GM12878 (cell line): ENCODE results near the gene REL. TPM values are rescaled to one million over a fixed set of nuclear protein-coding genes. Genes with fewer than 3 reads are reported as not detected.

Source experiments
- ATAC-seq: fragments of 200-7000 bp; cut with Tn5 transposase; 3 replicates; pipeline ENCODE4 v1.9.1; 2020; ENCODE audit warnings: mild to moderate bottlenecking, moderate library complexity
- BruUV-seq: library from RNA; stranded (reverse); fragments of 400-500 nt; replicated peaks from 2 replicates; lab custom pipeline; 2021; lab: Mats Ljungman, UMichigan
- CTCF ChIA-PET: fragments of 300-600 bp; sonication (Branson Sonifier 250); formaldehyde crosslinking; extraction: SDS; loops from one replicate; lab custom pipeline; 2021; ENCODE audit warnings: inconsistent platforms; lab: Yijun Ruan, JAX
- POLR2A ChIA-PET: fragments of 350-600 bp; formaldehyde crosslinking; extraction: SDS; loops from one replicate; lab custom pipeline; 2021; ENCODE audit warnings: inconsistent platforms; lab: Charles Lee
- RAD21 ChIA-PET: fragments of 300-600 bp; sonication (Branson Sonifier 250); formaldehyde crosslinking; loops from one replicate; lab custom pipeline; 2023; ENCODE audit warnings: antibody characterized with exemption; ENCODE audit not compliant: unreplicated experiment; lab: Charles Lee
- SMC1A ChIA-PET: fragments of 300-600 bp; sonication (Branson Sonifier 250); formaldehyde crosslinking; loops from one replicate; lab custom pipeline; 2023; ENCODE audit not compliant: unreplicated experiment, uncharacterized antibody; lab: Charles Lee
- DNase-seq: peaks from one replicate; pipeline ENCODE4 v3.0.0-alpha.2; 2011; ENCODE audit warnings: low read depth, low spot score
- FAIRE-seq: peaks from 3 replicates; lab custom pipeline; 2011; peaks lifted over from hg19 to GRCh38; lab: Jason Lieb, UNC
- H2AFZ ChIP-seq: 2 replicates; pipeline ENCODE4 v1.6.0; 2011; ENCODE audit warnings: low read depth, low read length, control low read depth; ENCODE audit not compliant: control insufficient read depth
- H3K27ac ChIP-seq: 2 replicates; pipeline ENCODE4 v1.5.1; 2011; ENCODE audit warnings: control low read depth; ENCODE audit not compliant: control insufficient read depth, insufficient read depth
- H3K27me3 ChIP-seq, 2 experiments: replicated peaks in 1 of 2; 2 replicates each; pipeline versions ENCODE4 v1.6.0 to v1.6.1; 2011; ENCODE audit warnings: low read length in 1 of 2; ENCODE audit not compliant: control insufficient read depth in 2 of 2, insufficient read depth in 2 of 2
- H3K36me3 ChIP-seq, 2 experiments: 2 replicates each; pipeline ENCODE4 v1.5.1; 2011; ENCODE audit warnings: low read length in 1 of 2; ENCODE audit not compliant: control insufficient read depth in 2 of 2, insufficient read depth in 2 of 2
- H3K4me1 ChIP-seq: 2 replicates; pipeline ENCODE4 v1.6.1; 2011; ENCODE audit warnings: mild to moderate bottlenecking, low read length, moderate library complexity, mixed read lengths; ENCODE audit not compliant: control insufficient read depth, insufficient read depth
- H3K4me2 ChIP-seq: 2 replicates; pipeline ENCODE4 v1.6.0; 2011; ENCODE audit warnings: control low read depth; ENCODE audit not compliant: control insufficient read depth, insufficient read depth
- H3K4me3 ChIP-seq: fragments of 200-600 bp; sonication (generic); 2 replicates; pipeline ENCODE4 v1.5.1; 2016
- H3K79me2 ChIP-seq: 2 replicates; pipeline ENCODE4 v1.6.0; 2011; ENCODE audit warnings: low read length; ENCODE audit not compliant: control insufficient read depth, insufficient read depth
- H3K9ac ChIP-seq: 2 replicates; pipeline ENCODE4 v1.8.0; 2011; ENCODE audit warnings: low read length, control low read depth, mixed read lengths; ENCODE audit not compliant: control insufficient read depth, insufficient read depth
- H3K9me3 ChIP-seq: replicated peaks from 3 replicates; pipeline ENCODE4 v1.5.1; 2011; ENCODE audit warnings: mild to moderate bottlenecking, low read length; ENCODE audit not compliant: control insufficient read depth, insufficient read depth
- H4K20me1 ChIP-seq: 2 replicates; pipeline ENCODE4 v1.6.0; 2011; ENCODE audit not compliant: control insufficient read depth, insufficient read depth
- CEBPB ChIP-seq, 2 experiments: fragments of 150-350 bp in 1 of 2; IDR thresholded peaks; 2 replicates each; pipeline ENCODE4 v1.6.1; 2012 to 2014; ENCODE audit warnings: low read depth in 2 of 2, low read length in 2 of 2, borderline replicate concordance in 1 of 2, inconsistent platforms in 1 of 2
- EP300 ChIP-seq, 2 experiments: fragments of 150-350 bp in 1 of 2; IDR thresholded peaks; 2 replicates each; pipeline ENCODE4 v1.6.1; 2011 to 2012; ENCODE audit warnings: low read depth in 2 of 2, low read length in 2 of 2, borderline replicate concordance in 1 of 2, improper control_type of control experiment in 1 of 2, inconsistent platforms in 1 of 2; ENCODE audit not compliant: control insufficient read depth in 1 of 2
- IKZF2 ChIP-seq, 2 experiments: fragments of 450-650 bp; IDR thresholded peaks; 2 replicates each; pipeline ENCODE4 v1.6.1; 2017; ENCODE audit warnings: mild to moderate bottlenecking in 2 of 2, moderate library complexity in 2 of 2
- IRF4 ChIP-seq: IDR thresholded peaks from 2 replicates; pipeline ENCODE4 v1.6.1; 2011; ENCODE audit warnings: low read depth, low read length
- KDM1A ChIP-seq: fragments of 200-600 bp; sonication (generic); IDR thresholded peaks from 2 replicates; pipeline ENCODE4 v1.6.1; 2016; ENCODE audit warnings: borderline replicate concordance
- MEF2B ChIP-seq: fragments of 450-650 bp; IDR thresholded peaks from 2 replicates; pipeline ENCODE4 v1.6.1; 2018; ENCODE audit warnings: mild to moderate bottlenecking, moderate library complexity; ENCODE audit not compliant: partially characterized antibody, poor library complexity, severe bottlenecking
- MTA2 ChIP-seq: fragments of 450-650 bp; IDR thresholded peaks from 2 replicates; pipeline ENCODE4 v1.6.1; 2016; ENCODE audit warnings: low read depth, mild to moderate bottlenecking, moderate library complexity
- MTA3 ChIP-seq: IDR thresholded peaks from 2 replicates; pipeline ENCODE4 v1.6.1; 2012; ENCODE audit warnings: low read length, inconsistent platforms, borderline replicate concordance
- NFYB ChIP-seq: IDR thresholded peaks from 2 replicates; pipeline ENCODE4 v1.6.1; 2011; ENCODE audit warnings: low read depth, mild to moderate bottlenecking, low read length, improper control_type of control experiment, moderate library complexity; ENCODE audit not compliant: insufficient read depth
- PAX5 ChIP-seq: IDR thresholded peaks from 2 replicates; pipeline ENCODE4 v1.6.1; 2011; ENCODE audit warnings: low read depth, low read length, borderline replicate concordance
- SMAD5 ChIP-seq: IDR thresholded peaks from 2 replicates; pipeline ENCODE4 v1.6.1; 2016; ENCODE audit warnings: antibody characterized with exemption, low read depth
- SPI1 ChIP-seq: IDR thresholded peaks from 2 replicates; pipeline ENCODE4 v1.6.1; 2011; ENCODE audit warnings: low read depth, mild to moderate bottlenecking, low read length, moderate library complexity, borderline replicate concordance; ENCODE audit not compliant: insufficient read depth
- ZNF217 ChIP-seq: fragments of 450-650 bp; IDR thresholded peaks from 2 replicates; pipeline ENCODE4 v1.6.1; 2017; ENCODE audit warnings: antibody characterized with exemption, mild to moderate bottlenecking
- WGBS: methylation state at CpG from one replicate; pipeline ENCODE4 v1.1.6; 2016; ENCODE audit warnings: low lambda C conversion rate; ENCODE audit not compliant: insufficient replicate concordance, insufficient coverage; ENCODE audit errors: missing lambda C conversion rate; 5-methylcytosine and 5-hydroxymethylcytosine counted together
- in situ Hi-C: fragments of 300-500 bp; cut with MboI; formaldehyde crosslinking; loops from 9 replicates; pipeline ENCODE4 v1.14.3; 2018; ENCODE audit warnings: mixed read lengths
- intact Hi-C: fragments of 100-400 bp; cut with micrococcal nuclease; formaldehyde crosslinking; loops from one replicate; pipeline ENCODE4 v1.14.2; 2022; ENCODE audit not compliant: unreplicated experiment
- polyA plus RNA-seq, 11 experiments: library from polyadenylated mRNA; depleted of rRNA in 4 of 11; unstranded in 6 of 11; stranded (reverse) in 5 of 11; fragments of >200 nt; fragmentation: Nextera tagmentation in 4 of 11; fragmentation: Illumina TruSeq in 1 of 11; extraction: Ambion mirVana in 4 of 11; extraction: Trizol in 1 of 11; gene quantifications; 1 replicate in 1 of 11; 2 replicates in 10 of 11; pipeline versions ENCODE4 v1.2.1 to v1.2.3, GENCODE V29; 2011 to 2016; ENCODE audit warnings: inconsistent platforms in 2 of 11, missing spikeins in 2 of 11, low read depth in 1 of 11
- total RNA-seq, 4 experiments: library from RNA; depleted of rRNA in 3 of 4; stranded (reverse); fragments of >200 nt in 3 of 4; fragmentation: Illumina TruSeq in 1 of 4; extraction: Trizol in 1 of 4; gene quantifications; 2 replicates each; pipeline versions ENCODE4 v1.2.1 to v1.2.3, GENCODE V29; 2013 to 2021
- TF ChIP-seq, protein P1 (sequence below): fragments of 450-650 bp; IDR thresholded peaks from 2 replicates; pipeline ENCODE4 v1.6.1; 2016; ENCODE audit warnings: mild to moderate bottlenecking, moderate library complexity, borderline replicate concordance

The REL gene
- total and polyA plus RNA-seq, 10 of the 15 experiments (the other 5 are each of a cell fraction or from before 2014, with no cell fraction given) = 6.3 to 52.4 (median 26.6) TPM

DNA sequence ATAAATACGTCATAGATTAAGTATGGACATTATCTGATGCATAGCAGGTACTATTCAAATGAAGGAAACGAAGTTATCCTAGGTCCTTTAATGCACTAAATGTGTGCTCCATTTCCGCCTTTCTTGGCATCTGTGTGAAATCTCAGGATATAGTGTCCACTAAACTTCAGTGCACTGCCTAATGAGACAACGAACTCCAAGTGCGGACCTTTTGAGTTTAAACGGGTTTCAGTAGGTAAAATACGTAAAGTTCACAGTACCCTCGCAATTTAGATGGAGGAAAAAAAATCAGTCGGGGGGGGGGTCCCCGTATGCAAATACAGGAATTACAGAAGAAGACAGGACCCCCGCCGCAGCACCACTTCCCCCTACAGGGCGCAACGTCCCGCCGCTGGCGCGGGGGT is 729 bp upstream of the REL start (continued):
- TF ChIP-seq, protein P1, sequence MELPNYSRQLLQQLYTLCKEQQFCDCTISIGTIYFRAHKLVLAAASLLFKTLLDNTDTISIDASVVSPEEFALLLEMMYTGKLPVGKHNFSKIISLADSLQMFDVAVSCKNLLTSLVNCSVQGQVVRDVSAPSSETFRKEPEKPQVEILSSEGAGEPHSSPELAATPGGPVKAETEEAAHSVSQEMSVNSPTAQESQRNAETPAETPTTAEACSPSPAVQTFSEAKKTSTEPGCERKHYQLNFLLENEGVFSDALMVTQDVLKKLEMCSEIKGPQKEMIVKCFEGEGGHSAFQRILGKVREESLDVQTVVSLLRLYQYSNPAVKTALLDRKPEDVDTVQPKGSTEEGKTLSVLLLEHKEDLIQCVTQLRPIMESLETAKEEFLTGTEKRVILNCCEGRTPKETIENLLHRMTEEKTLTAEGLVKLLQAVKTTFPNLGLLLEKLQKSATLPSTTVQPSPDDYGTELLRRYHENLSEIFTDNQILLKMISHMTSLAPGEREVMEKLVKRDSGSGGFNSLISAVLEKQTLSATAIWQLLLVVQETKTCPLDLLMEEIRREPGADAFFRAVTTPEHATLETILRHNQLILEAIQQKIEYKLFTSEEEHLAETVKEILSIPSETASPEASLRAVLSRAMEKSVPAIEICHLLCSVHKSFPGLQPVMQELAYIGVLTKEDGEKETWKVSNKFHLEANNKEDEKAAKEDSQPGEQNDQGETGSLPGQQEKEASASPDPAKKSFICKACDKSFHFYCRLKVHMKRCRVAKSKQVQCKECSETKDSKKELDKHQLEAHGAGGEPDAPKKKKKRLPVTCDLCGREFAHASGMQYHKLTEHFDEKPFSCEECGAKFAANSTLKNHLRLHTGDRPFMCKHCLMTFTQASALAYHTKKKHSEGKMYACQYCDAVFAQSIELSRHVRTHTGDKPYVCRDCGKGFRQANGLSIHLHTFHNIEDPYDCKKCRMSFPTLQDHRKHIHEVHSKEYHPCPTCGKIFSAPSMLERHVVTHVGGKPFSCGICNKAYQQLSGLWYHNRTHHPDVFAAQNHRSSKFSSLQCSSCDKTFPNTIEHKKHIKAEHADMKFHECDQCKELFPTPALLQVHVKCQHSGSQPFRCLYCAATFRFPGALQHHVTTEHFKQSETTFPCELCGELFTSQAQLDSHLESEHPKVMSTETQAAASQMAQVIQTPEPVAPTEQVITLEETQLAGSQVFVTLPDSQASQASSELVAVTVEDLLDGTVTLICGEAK = 0 out of 2 replicates have a peak, but pooled peaks have one; percentile 15
- TF ChIP-seq SPI1 = peak; percentile 72; the same call in 1 of the 2 replicates
- peak; percentile 81; the same call in 1 of the 2 replicates for TF ChIP-seq MTA2
- 0 out of 2 replicates have a peak, but pooled peaks have one; percentile 15 for TF ChIP-seq SMAD5

DNA sequence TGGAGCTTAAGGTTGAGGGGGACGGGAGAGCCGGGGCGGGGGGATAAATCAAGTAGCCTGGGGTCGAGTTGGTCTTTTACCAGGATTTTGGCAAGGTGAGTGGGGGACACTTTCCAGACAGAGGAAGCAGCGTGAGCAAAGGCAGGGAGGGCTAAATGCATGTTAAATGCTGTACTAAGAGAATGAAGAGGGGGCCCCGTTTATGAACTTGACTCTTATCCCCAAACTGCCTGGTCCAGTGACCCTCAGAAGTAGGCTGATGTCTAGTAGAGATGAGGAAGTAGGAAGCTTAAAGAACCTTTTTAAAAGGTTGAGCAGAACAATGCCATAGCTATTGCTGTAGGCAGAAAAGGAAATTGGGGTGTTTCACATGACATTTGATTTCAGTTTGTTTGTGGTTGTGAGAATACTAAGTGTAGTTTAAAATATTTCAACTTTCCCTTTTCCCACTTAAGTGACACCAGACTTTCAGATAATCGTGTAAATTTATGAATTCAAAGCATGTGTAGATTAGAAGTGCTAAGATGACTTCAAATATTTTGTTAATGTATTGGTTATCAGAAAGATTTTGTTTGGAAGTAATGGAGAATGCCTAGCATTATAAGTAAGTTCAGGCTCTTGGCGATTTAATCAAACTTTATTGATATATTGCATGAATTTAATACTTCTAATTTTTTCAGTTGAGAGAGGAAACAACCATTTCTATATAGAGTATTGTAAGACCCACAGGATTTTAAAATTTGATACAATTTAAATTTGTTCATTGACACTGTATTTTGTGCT is 1.8 kb downstream of the REL start:
- DNase-seq (peak; percentile 61), ATAC-seq (peak; percentile 57), FAIRE-seq (peak; percentile 84)
- H2AFZ ChIP-seq = no peak overlapping the region
- peak overlapping the region; percentile 93 for H3K27ac ChIP-seq
- peak overlapping the region; percentile 90 for H3K9ac ChIP-seq
- H3K9me3 ChIP-seq = no peaks in the 10 kb centered on the region
- peak overlapping the region; percentile 69 for H3K4me2 ChIP-seq
- peak overlapping the region; percentile 78 for H3K4me3 ChIP-seq
- ChIA-PET RAD21 (interaction anchor here (0.9 to 7.3 kb wide), 20 partner anchors 10 to 295 kb away, joined by 3 to 78 read pairs (median 8); no protein-coding TSS in a partner anchor), CTCF (interaction anchor here (0.6 to 2.9 kb wide), 11 partner anchors 8 to 1032 kb away, joined by 3 to 23 read pairs (median 5); no protein-coding TSS in a partner anchor), POLR2A (interaction anchor here (0.6 to 3.1 kb wide), 15 partner anchors 8 to 656 kb away, joined by 3 to 38 read pairs (median 4); no protein-coding TSS in a partner anchor), SMC1A (interaction anchor here (0.6 to 11.3 kb wide), 21 partner anchors 8 to 295 kb away, joined by 3 to 112 read pairs (median 7); no protein-coding TSS in a partner anchor)
- in situ Hi-C loops = no loop called here
- H3K36me3 ChIP-seq = no peaks in the 10 kb centered on the region
- WGBS = under 1% methylated on average over 8 of the region's 8 CpGs
- peaks cover 66% of the 10 kb centered on the region for H3K79me2 ChIP-seq
- H4K20me1 ChIP-seq = no peaks in the 10 kb centered on the region
- peaks cover 15% of the 10 kb centered on the region for H3K4me1 ChIP-seq
- H3K27me3 ChIP-seq = no peaks in the 10 kb centered on the region
- intact Hi-C loops = loop anchor here (1.0 to 10.0 kb wide), 5 partner anchors 44 to 294 kb away; no protein-coding TSS in a partner anchor
- BruUV-seq = no TSS peak
- no peak for TF ChIP-seq MTA2
- no peak for TF ChIP-seq NFYB
- peak in 1 of 2 experiments; percentile 49; a peak in 2 of 4 replicates for TF ChIP-seq IKZF2 (IDR thresholded peaks at IDR 0.05)
- peak; percentile 55; the same call in 1 of the 2 replicates for TF ChIP-seq MTA3
- no peak for TF ChIP-seq KDM1A
- TF ChIP-seq MEF2B = peak; percentile 12
- TF ChIP-seq EP300 (IDR thresholded peaks at IDR 0.05; ENCODE audit: borderline replicate concordance in 1 of 2, control insufficient read depth in 1 of 2, low read depth in 2 of 2, low read length in 2 of 2) = 0 out of 4 replicates have a peak, but pooled peaks of 1 of the 2 experiments have one; percentile 38
- peak; percentile 53; the same call in 1 of the 2 replicates for TF ChIP-seq SPI1
- TF ChIP-seq ZNF217 = 0 out of 2 replicates have a peak, but pooled peaks have one; percentile 18
- TF ChIP-seq PAX5 = no peak
- no peak for TF ChIP-seq IRF4
- no peak for TF ChIP-seq CEBPB (IDR thresholded peaks at IDR 0.05; ENCODE audit: borderline replicate concordance in 1 of 2, low read depth in 2 of 2, low read length in 2 of 2)
